Trophoblast cell (in vitro differentiated cells and primary cell): ENCODE results near the gene PRKRIP1.
"Not testable (repeated sequence)": the region's sequence is repeated elsewhere in the genome, so short reads cannot be mapped to it uniquely, and the experiment has no call there.

Experiments
- DNase-seq, 2 donors: peaks; one replicate each; pipeline ENCODE4 v3.0.0-alpha.2; 2016
- H2AFZ ChIP-seq: 2 replicates; pipeline ENCODE4 v1.6.1; 2013; ENCODE audit warnings: low read length, moderate library complexity, mild to moderate bottlenecking; ENCODE audit not compliant: insufficient read depth, poor library complexity
- H2AK5ac ChIP-seq: 2 replicates; pipeline ENCODE4 v1.6.1; 2013; ENCODE audit warnings: mild to moderate bottlenecking, low read length
- H2BK120ac ChIP-seq: 2 replicates; pipeline ENCODE4 v1.6.1; 2013; ENCODE audit warnings: low read length, mild to moderate bottlenecking, moderate library complexity; ENCODE audit not compliant: insufficient read depth, poor library complexity
- H2BK12ac ChIP-seq: 2 replicates; pipeline ENCODE4 v1.6.1; 2013; ENCODE audit warnings: mild to moderate bottlenecking, low read length, moderate library complexity
- H2BK5ac ChIP-seq: 2 replicates; pipeline ENCODE4 v1.6.1; 2013; ENCODE audit warnings: low read length, low read depth, moderate library complexity, mild to moderate bottlenecking; ENCODE audit not compliant: poor library complexity
- H3K14ac ChIP-seq: 2 replicates; pipeline ENCODE4 v1.6.1; 2013; ENCODE audit warnings: mild to moderate bottlenecking, low read length
- H3K18ac ChIP-seq: 2 replicates; pipeline ENCODE4 v1.6.1; 2013; ENCODE audit warnings: mild to moderate bottlenecking, low read length
- H3K23ac ChIP-seq: 2 replicates; pipeline ENCODE4 v1.6.1; 2013; ENCODE audit warnings: low read length
- H3K27ac ChIP-seq: 2 replicates; pipeline ENCODE4 v1.5.1; 2013; ENCODE audit warnings: low read depth, mild to moderate bottlenecking, inconsistent platforms, low read length, moderate library complexity
- H3K27me3 ChIP-seq: 2 replicates; pipeline ENCODE4 v1.6.1; 2013; ENCODE audit warnings: inconsistent platforms, mild to moderate bottlenecking, low read length, moderate library complexity; ENCODE audit not compliant: insufficient read depth
- H3K36me3 ChIP-seq, 2 experiments: 1 replicate in 1 of 2; 2 replicates in 1 of 2; pipeline ENCODE4 v1.6.1; 2013; ENCODE audit warnings: low read length in 2 of 2, mild to moderate bottlenecking in 2 of 2, moderate library complexity in 1 of 2; ENCODE audit not compliant: insufficient read depth in 2 of 2, control insufficient read depth in 1 of 2
- H3K4ac ChIP-seq: 2 replicates; pipeline ENCODE4 v1.6.1; 2013; ENCODE audit warnings: low read depth, mild to moderate bottlenecking, low read length, moderate library complexity
- H3K4me1 ChIP-seq, 2 experiments: 1 replicate in 1 of 2; 2 replicates in 1 of 2; pipeline ENCODE4 v1.6.1; 2013; ENCODE audit warnings: low read length in 2 of 2, mild to moderate bottlenecking in 2 of 2, moderate library complexity in 1 of 2; ENCODE audit not compliant: insufficient read depth in 2 of 2, control insufficient read depth in 1 of 2
- H3K4me2 ChIP-seq: 2 replicates; pipeline ENCODE4 v1.6.1; 2013; ENCODE audit warnings: inconsistent platforms, mild to moderate bottlenecking, low read length, moderate library complexity
- H3K4me3 ChIP-seq: 2 replicates; pipeline ENCODE4 v1.5.1; 2013; ENCODE audit warnings: mild to moderate bottlenecking, low read depth, low read length, inconsistent platforms
- H3K79me1 ChIP-seq: one replicate; pipeline ENCODE4 v1.6.1; 2013; ENCODE audit warnings: low read length
- H3K79me2 ChIP-seq: 2 replicates; pipeline ENCODE4 v1.6.1; 2013; ENCODE audit warnings: low read length, mild to moderate bottlenecking; ENCODE audit not compliant: control insufficient read depth, insufficient read depth, poor library complexity
- H3K9ac ChIP-seq: 2 replicates; pipeline ENCODE4 v1.6.1; 2013; ENCODE audit warnings: mild to moderate bottlenecking, low read length
- H3K9me3 ChIP-seq: 2 replicates; pipeline ENCODE4 v1.6.1; 2013; ENCODE audit warnings: low read depth, mild to moderate bottlenecking, control low read depth, inconsistent platforms, low read length; ENCODE audit not compliant: insufficient read depth
- H4K12ac ChIP-seq: 2 replicates; pipeline ENCODE4 v1.6.1; 2013; ENCODE audit warnings: low read depth, mild to moderate bottlenecking, low read length, moderate library complexity
- H4K8ac ChIP-seq: 2 replicates; pipeline ENCODE4 v1.6.1; 2013; ENCODE audit warnings: low read depth, mild to moderate bottlenecking, low read length, moderate library complexity
- H4K91ac ChIP-seq: one replicate; pipeline ENCODE4 v1.6.1; 2013; ENCODE audit warnings: low read depth, mild to moderate bottlenecking, low read length, moderate library complexity
- WGBS: extraction: QIAGEN DNeasy Blood & Tissue Kit; methylation state at CpG from one replicate; pipeline ENCODE4 v1.1.7; 2013; ENCODE audit warnings: missing lambda C conversion rate; ENCODE audit not compliant: insufficient read length, insufficient coverage; ENCODE audit errors: extremely low coverage; 5-methylcytosine and 5-hydroxymethylcytosine counted together

The PRKRIP1 gene

DNA sequence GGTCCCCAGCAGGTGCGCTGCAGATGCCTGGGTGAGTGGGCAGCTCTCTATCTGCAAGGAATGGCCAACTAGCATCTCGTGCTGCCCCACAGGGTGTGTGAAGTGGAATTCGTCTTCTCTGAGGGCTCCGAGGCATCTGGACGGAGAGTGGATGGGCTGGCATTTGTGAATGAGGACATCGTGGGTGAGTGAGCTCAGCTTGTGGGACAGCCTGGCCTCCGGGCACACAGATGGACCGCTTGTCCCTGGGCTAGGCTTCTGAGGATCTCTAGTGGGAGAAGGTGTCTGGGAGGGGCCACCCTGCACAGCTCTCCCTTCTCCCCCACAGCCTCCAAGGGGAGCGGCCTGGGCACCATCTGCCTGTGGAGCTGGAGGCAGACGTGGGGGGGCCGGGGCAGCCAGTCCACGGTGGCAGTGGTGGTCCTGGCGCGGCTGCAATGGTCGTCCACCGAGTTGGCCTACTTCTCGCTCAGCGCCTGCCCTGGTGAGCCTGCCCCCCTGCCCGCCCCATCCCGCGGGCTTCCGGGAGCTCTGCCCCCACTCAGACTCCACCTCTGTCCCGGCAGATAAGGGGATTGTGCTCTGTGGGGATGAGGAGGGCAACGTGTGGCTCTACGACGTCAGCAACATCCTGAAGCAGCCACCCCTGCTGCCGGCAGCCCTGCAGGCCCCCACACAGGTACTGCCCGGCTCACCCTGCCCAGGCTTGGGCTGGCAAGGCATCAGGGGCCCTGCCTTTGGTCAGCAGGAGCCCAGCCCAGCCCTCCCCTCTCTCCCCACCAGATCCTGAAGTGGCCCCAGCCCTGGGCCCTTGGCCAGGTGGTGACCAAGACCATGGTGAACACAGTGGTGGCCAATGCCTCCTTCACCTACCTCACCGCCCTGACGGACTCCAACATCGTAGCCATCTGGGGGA lies 76.2 kb downstream of the PRKRIP1 start:
- Histone ChIP-seq H2BK5ac (no peak overlapping the region), H2BK120ac (no peak overlapping the region), H3K18ac (no peak overlapping the region), H3K9me3 (no peaks in the 10 kb centered on the region), H3K4me1 (no peaks in the 10 kb centered on the region), H3K23ac (no peak overlapping the region), H3K9ac (no peak overlapping the region), H3K79me1 (no peaks in the 10 kb centered on the region), H4K8ac (no peak overlapping the region), H3K14ac (no peak overlapping the region), H2BK12ac (no peak overlapping the region), H2AFZ (no peak overlapping the region), H3K27ac (no peak overlapping the region), H4K12ac (no peak overlapping the region), H3K4me3 (no peak overlapping the region), H3K79me2 (no peaks in the 10 kb centered on the region), H3K27me3 (no peaks in the 10 kb centered on the region), H3K4ac (no peak overlapping the region), H3K36me3 (peaks cover 47 to 61% of the 10 kb centered on the region in 2 experiments), H4K91ac (no peak overlapping the region), H2AK5ac (no peak overlapping the region), H3K4me2 (no peak overlapping the region)
- WGBS: no CpG with 5 or more reads among the region's 31 CpGs
- no peak for DNase-seq

- no peak overlapping the region for H4K91ac ChIP-seq
- no peaks in the 10 kb centered on the region for H3K27me3 ChIP-seq
- H4K12ac ChIP-seq: no peak overlapping the region
- H3K9ac ChIP-seq: no peak overlapping the region
- no peak overlapping the region for H3K18ac ChIP-seq
- H3K36me3 ChIP-seq: peaks cover 36 to 51% of the 10 kb centered on the region in 2 experiments
- WGBS: no CpG with 5 or more reads among the region's 23 CpGs
- no peak overlapping the region for H2BK5ac ChIP-seq
- H3K14ac ChIP-seq: no peak overlapping the region
- H3K4me3 ChIP-seq: no peak overlapping the region
- H3K27ac ChIP-seq: no peak overlapping the region
- H3K79me2 ChIP-seq: no peaks in the 10 kb centered on the region
- no peak overlapping the region for H2AFZ ChIP-seq
- no peaks in the 10 kb centered on the region for H3K4me1 ChIP-seq
- H3K4me2 ChIP-seq: no peak overlapping the region
- H3K79me1 ChIP-seq: no peaks in the 10 kb centered on the region
- H2BK120ac ChIP-seq: no peak overlapping the region
- no peaks in the 10 kb centered on the region for H3K9me3 ChIP-seq
- no peak overlapping the region for H4K8ac ChIP-seq
- H2BK12ac ChIP-seq: no peak overlapping the region
- no peak overlapping the region for H3K23ac ChIP-seq
- no peak overlapping the region for H2AK5ac ChIP-seq
- no peak for DNase-seq
- H3K4ac ChIP-seq: no peak overlapping the region
These were observed 77.3 kb downstream of the PRKRIP1 start for GRCh38 chr7:102473271-102473991.

- not testable (repeated sequence) for H2AK5ac ChIP-seq, H4K8ac ChIP-seq, H4K12ac ChIP-seq, H4K91ac ChIP-seq, H3K79me1 ChIP-seq, H3K27me3 ChIP-seq, H2BK120ac ChIP-seq, H3K79me2 ChIP-seq, DNase-seq, H3K9ac ChIP-seq, H3K14ac ChIP-seq, H3K18ac ChIP-seq, H3K4me1 ChIP-seq, H2BK5ac ChIP-seq, H3K27ac ChIP-seq, H2AFZ ChIP-seq, H2BK12ac ChIP-seq, H3K9me3 ChIP-seq, H3K4me3 ChIP-seq, H3K4ac ChIP-seq, H3K23ac ChIP-seq, H3K4me2 ChIP-seq
- H3K36me3 ChIP-seq: peaks cover 33 to 44% of the 10 kb centered on the region in 2 experiments
- WGBS: no CpG with 5 or more reads among the region's 14 CpGs
These were observed 78.0 kb downstream of the PRKRIP1 start for GRCh38 chr7:102474116-102474515.

DNA sequence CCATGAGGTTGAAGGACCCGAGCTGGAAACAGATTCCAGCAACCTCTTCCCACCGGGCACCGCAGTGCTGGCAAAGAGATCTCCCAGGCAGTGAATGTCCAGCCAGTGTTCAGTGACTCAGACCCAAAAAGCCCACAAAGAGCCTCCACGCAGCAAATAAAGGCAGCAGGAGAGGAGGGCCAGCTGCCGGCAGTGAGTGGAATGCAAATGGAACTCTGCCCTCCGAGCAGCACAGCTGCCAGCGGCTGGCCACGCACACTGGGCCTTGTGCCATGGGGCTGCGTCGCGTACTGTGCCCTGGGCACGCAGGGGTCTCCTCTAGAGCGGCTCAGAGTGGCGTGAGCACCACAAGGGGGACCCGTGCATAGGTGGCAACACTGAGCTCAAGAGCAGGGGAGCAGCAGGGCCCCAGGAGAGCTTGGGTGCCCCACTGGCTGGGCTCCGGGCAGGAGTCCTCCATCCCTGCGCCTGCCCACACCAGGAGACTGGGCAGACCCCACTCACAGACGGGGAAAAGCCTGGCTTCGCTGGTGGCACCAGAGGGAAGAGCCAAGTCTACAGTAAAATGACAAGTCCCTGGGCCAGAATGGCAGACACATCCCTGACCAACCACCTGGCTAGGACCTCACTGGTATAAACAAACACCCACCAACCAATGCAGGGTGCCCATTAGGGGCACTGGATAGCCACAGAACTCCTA lies 78.7 kb downstream of the PRKRIP1 start:
- H3K27ac ChIP-seq: not testable (repeated sequence)

More for the DNA sequence above, 78.7 kb downstream of the PRKRIP1 start:
- H3K4me1 ChIP-seq, H3K9ac ChIP-seq, H2AK5ac ChIP-seq, H3K4me2 ChIP-seq, H3K79me1 ChIP-seq, H3K4ac ChIP-seq, DNase-seq, H2BK120ac ChIP-seq, H3K27me3 ChIP-seq, H4K91ac ChIP-seq, H4K12ac ChIP-seq, H3K14ac ChIP-seq, H4K8ac ChIP-seq, H3K23ac ChIP-seq, H2BK5ac ChIP-seq, H3K18ac ChIP-seq, H2AFZ ChIP-seq, H2BK12ac ChIP-seq, H3K9me3 ChIP-seq, H3K79me2 ChIP-seq, H3K4me3 ChIP-seq: not testable (repeated sequence)
- no CpG with 5 or more reads among the region's 19 CpGs for WGBS
- peaks cover 25 to 37% of the 10 kb centered on the region in 2 experiments for H3K36me3 ChIP-seq
